Panc1 (cell line): ENCODE data around the gene YY1.

Experiments
- CTCF ChIP-seq: fragments of 450-650 bp; IDR thresholded peaks from 2 replicates; pipeline ENCODE4 v1.5.1; 2017; ENCODE audit warnings: mild to moderate bottlenecking
- POLR2AphosphoS5 ChIP-seq: IDR thresholded peaks from 2 replicates; pipeline ENCODE4 v1.6.1; 2012; ENCODE audit warnings: mild to moderate bottlenecking, low read depth, low read length, moderate library complexity
- REST ChIP-seq, 2 experiments: IDR thresholded peaks; 2 replicates each; pipeline ENCODE4 v1.6.1; 2011 to 2012; ENCODE audit warnings: low read depth in 2 of 2, control low read depth in 1 of 2, low read length in 1 of 2, mild to moderate bottlenecking in 1 of 2, moderate library complexity in 1 of 2; ENCODE audit not compliant: insufficient read depth in 1 of 2
- SIN3A ChIP-seq: IDR thresholded peaks from 2 replicates; pipeline ENCODE4 v1.6.1; 2012; ENCODE audit warnings: low read depth, mild to moderate bottlenecking, low read length, moderate library complexity, borderline replicate concordance; ENCODE audit not compliant: insufficient read depth
- TCF7L2 ChIP-seq: IDR thresholded peaks from 2 replicates; pipeline ENCODE4 v1.6.1; 2011; ENCODE audit warnings: mild to moderate bottlenecking, low read depth, low read length, inconsistent platforms

- no peak for TF ChIP-seq POLR2AphosphoS5
- no peak for TF ChIP-seq CTCF
- no peak for TF ChIP-seq SIN3A
- no peak for TF ChIP-seq REST (IDR thresholded peaks at IDR 0.05; ENCODE audit: insufficient read depth in 1 of 2, low read depth in 2 of 2, low read length in 1 of 2)
- TF ChIP-seq TCF7L2: no peak
These were observed 59.8 kb downstream of the YY1 start for GRCh38 chr14:100298551-100299237.
